Gastrocnemius medialis (tissue), 4 donors: ENCODE measurements around the gene NKX1-1.

Experiments
- CTCF ChIP-seq, 5 experiments: fragments of 450-650 bp in 3 of 5; fragments of 200-600 bp in 2 of 5; sonication (generic) in 2 of 5; IDR thresholded peaks in 4 of 5; conservative IDR thresholded peaks in 1 of 5; 1 replicate in 4 of 5; 2 replicates in 1 of 5; pipeline ENCODE4 v1.5.1; 2016 to 2019; ENCODE audit warnings: antibody characterized with exemption in 5 of 5, mild to moderate bottlenecking in 3 of 5, moderate library complexity in 3 of 5
- POLR2A ChIP-seq, 2 donors: fragments of 450-650 bp; IDR thresholded peaks; one replicate each; pipeline ENCODE4 v1.6.1; 2017; ENCODE audit warnings: antibody characterized with exemption in 2 of 2, mild to moderate bottlenecking in 2 of 2, moderate library complexity in 2 of 2

DNA sequence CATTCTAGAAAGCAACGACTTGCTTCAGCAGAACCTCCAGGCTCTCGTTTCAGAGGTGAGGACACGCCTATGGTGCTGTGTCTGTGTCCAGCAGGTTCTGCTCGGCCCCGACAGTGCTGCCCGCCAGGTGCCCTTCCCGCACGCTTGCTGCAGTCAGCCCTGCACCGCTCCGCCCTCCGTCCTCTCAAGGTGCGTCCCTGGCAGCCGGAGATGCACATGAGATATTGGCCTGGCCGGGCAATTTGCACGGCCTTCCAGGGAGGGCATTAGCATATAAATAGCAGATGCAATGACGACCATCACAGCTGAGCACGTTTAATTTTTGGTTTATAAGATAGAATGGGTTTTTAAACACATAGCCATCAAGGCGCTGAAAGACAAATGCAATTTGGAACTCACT, 44.8 kb downstream of the NKX1-1 start:
- TF ChIP-seq CTCF (IDR thresholded peaks at IDR 0.05 in 4 of 5, conservative IDR thresholded peaks at IDR 0.05 in 1 of 5) (no peak), POLR2A (IDR thresholded peaks at IDR 0.05) (no peak)
